ENCODE data around the gene USP53.

Gene USP53

DNA sequence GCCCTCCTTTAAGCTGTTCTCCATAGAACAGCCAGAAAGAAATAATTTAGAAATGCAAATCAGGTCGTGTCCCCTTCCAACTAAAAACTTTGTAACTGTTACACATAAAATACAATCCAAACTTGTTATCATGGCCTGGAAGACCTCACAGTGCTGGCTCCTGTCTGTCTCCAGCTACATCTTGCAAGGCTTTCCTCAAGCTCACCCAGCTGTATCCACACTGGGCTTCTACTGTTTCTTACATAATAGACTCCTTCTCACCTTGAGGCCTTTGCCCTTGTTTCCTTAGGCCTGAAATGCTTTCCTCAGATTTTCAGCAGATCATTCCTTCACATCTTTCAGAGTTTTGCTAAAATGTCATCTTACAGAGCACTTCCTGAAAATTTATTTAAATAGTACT is 33.5 kb upstream of the USP53 start:
- no peak overlapping the region for H3K4me3 ChIP-seq (ENCODE audit: low read depth, low read length)
- H3K4me2 ChIP-seq (ENCODE audit: low read length): no peak overlapping the region
- no peaks in the 10 kb centered on the region for H3K4me1 ChIP-seq
- no peaks in the 10 kb centered on the region for H3K9me3 ChIP-seq (ENCODE audit: control insufficient read depth, low read length)
- H3K27me3 ChIP-seq (ENCODE audit: control insufficient read depth, insufficient read depth, low read length): no peaks in the 10 kb centered on the region
- no peak for TF ChIP-seq CTCF (IDR thresholded peaks at IDR 0.05)
- H3K9ac ChIP-seq: no peak overlapping the region
- no peak overlapping the region for H2AFZ ChIP-seq
- H3K79me2 ChIP-seq: no peaks in the 10 kb centered on the region
- H3K36me3 ChIP-seq (ENCODE audit: control insufficient read depth, insufficient read depth, low read length): no peaks in the 10 kb centered on the region
- no peak overlapping the region for H3K27ac ChIP-seq

GRCh38 chr4:119184128-119184527 is 28.4 kb upstream of the USP53 start:
- no peaks in the 10 kb centered on the region for H3K9me3 ChIP-seq (ENCODE audit: control insufficient read depth, low read length)
- H3K36me3 ChIP-seq (ENCODE audit: control insufficient read depth, insufficient read depth, low read length): no peaks in the 10 kb centered on the region
- H3K27me3 ChIP-seq (ENCODE audit: control insufficient read depth, insufficient read depth, low read length): no peaks in the 10 kb centered on the region
- H3K27ac ChIP-seq: no peak overlapping the region
- no peak overlapping the region for H2AFZ ChIP-seq
- H3K4me1 ChIP-seq: no peaks in the 10 kb centered on the region
- no peak overlapping the region for H3K4me3 ChIP-seq (ENCODE audit: low read depth, low read length)
- no peaks in the 10 kb centered on the region for H3K79me2 ChIP-seq
- no peak overlapping the region for H3K4me2 ChIP-seq (ENCODE audit: low read length)
- no peak for TF ChIP-seq CTCF (IDR thresholded peaks at IDR 0.05)
- no peak overlapping the region for H3K9ac ChIP-seq

GRCh38 chr4:119189638-119190037 is 22.9 kb upstream of the USP53 start:
- Histone ChIP-seq H3K9ac (no peak overlapping the region), H3K79me2 (no peaks in the 10 kb centered on the region), H3K9me3 (ENCODE audit: control insufficient read depth, low read length) (no peaks in the 10 kb centered on the region), H3K27ac (no peak overlapping the region), H3K4me3 (ENCODE audit: low read depth, low read length) (no peak overlapping the region), H3K4me1 (no peaks in the 10 kb centered on the region), H3K36me3 (ENCODE audit: control insufficient read depth, insufficient read depth, low read length) (no peaks in the 10 kb centered on the region), H3K4me2 (ENCODE audit: low read length) (no peak overlapping the region), H2AFZ (no peak overlapping the region), H3K27me3 (ENCODE audit: control insufficient read depth, insufficient read depth, low read length) (no peaks in the 10 kb centered on the region)
- TF ChIP-seq CTCF (IDR thresholded peaks at IDR 0.05): no peak

GRCh38 chr4:119190354-119190753 is 22.2 kb upstream of the USP53 start:
- H3K36me3 ChIP-seq (ENCODE audit: control insufficient read depth, insufficient read depth, low read length): no peaks in the 10 kb centered on the region
- H2AFZ ChIP-seq: no peak overlapping the region
- no peaks in the 10 kb centered on the region for H3K79me2 ChIP-seq
- no peaks in the 10 kb centered on the region for H3K4me1 ChIP-seq
- TF ChIP-seq CTCF (IDR thresholded peaks at IDR 0.05): no peak
- no peak overlapping the region for H3K4me2 ChIP-seq (ENCODE audit: low read length)
- no peak overlapping the region for H3K4me3 ChIP-seq (ENCODE audit: low read depth, low read length)
- H3K9me3 ChIP-seq (ENCODE audit: control insufficient read depth, low read length): no peaks in the 10 kb centered on the region
- H3K9ac ChIP-seq: no peak overlapping the region
- H3K27me3 ChIP-seq (ENCODE audit: control insufficient read depth, insufficient read depth, low read length): no peaks in the 10 kb centered on the region
- no peak overlapping the region for H3K27ac ChIP-seq

DNA sequence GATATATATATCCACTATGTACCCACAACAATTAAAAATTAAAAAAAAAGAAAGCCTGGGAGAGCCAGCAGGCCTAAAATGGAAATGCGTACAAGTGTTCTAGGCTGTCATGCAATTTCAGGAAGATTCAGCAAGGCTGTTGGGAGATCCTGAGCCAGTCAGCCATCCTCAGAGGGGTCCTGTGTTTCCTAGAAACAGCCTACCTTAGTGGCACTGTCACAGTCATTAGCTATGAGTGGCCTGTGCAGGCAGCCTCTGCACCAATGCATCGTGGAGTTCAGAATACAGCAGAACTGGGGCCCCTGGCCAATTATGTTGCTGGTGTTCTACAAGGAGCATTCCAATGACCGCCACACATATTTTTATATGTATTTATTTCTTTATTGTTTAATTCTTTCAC is 21.0 kb upstream of the USP53 start:
- H3K9ac ChIP-seq: no peak overlapping the region
- no peak overlapping the region for H2AFZ ChIP-seq
- H3K27me3 ChIP-seq (ENCODE audit: control insufficient read depth, insufficient read depth, low read length): no peaks in the 10 kb centered on the region
- no peak overlapping the region for H3K4me2 ChIP-seq (ENCODE audit: low read length)
- no peak overlapping the region for H3K4me3 ChIP-seq (ENCODE audit: low read depth, low read length)
- no peaks in the 10 kb centered on the region for H3K4me1 ChIP-seq
- no peaks in the 10 kb centered on the region for H3K79me2 ChIP-seq
- no peak for TF ChIP-seq CTCF (IDR thresholded peaks at IDR 0.05)
- H3K9me3 ChIP-seq (ENCODE audit: control insufficient read depth, low read length): no peaks in the 10 kb centered on the region
- no peaks in the 10 kb centered on the region for H3K36me3 ChIP-seq (ENCODE audit: control insufficient read depth, insufficient read depth, low read length)
- no peak overlapping the region for H3K27ac ChIP-seq

All from parathyroid adenoma (tissue), 2 donors.